Activated CD4-positive, alpha-beta T cell treated with anti-CD3 and anti-CD28 coated beads, Interleukin-2, Interleukin-6, amounts not matched to agents 100 ng/mL and 50 ng/mL, durations not matched to agents 16 hours and 8 hours (primary cell): Measurements from ENCODE around the gene SPDYA.
"Not testable (repeated sequence)": the region's sequence is repeated elsewhere in the genome, so short reads cannot be mapped to it uniquely, and the experiment has no call there.

Source experiments
- DNase-seq: peaks from one replicate; pipeline ENCODE4 v3.0.0-alpha.2; 2020

Gene SPDYA

DNA sequence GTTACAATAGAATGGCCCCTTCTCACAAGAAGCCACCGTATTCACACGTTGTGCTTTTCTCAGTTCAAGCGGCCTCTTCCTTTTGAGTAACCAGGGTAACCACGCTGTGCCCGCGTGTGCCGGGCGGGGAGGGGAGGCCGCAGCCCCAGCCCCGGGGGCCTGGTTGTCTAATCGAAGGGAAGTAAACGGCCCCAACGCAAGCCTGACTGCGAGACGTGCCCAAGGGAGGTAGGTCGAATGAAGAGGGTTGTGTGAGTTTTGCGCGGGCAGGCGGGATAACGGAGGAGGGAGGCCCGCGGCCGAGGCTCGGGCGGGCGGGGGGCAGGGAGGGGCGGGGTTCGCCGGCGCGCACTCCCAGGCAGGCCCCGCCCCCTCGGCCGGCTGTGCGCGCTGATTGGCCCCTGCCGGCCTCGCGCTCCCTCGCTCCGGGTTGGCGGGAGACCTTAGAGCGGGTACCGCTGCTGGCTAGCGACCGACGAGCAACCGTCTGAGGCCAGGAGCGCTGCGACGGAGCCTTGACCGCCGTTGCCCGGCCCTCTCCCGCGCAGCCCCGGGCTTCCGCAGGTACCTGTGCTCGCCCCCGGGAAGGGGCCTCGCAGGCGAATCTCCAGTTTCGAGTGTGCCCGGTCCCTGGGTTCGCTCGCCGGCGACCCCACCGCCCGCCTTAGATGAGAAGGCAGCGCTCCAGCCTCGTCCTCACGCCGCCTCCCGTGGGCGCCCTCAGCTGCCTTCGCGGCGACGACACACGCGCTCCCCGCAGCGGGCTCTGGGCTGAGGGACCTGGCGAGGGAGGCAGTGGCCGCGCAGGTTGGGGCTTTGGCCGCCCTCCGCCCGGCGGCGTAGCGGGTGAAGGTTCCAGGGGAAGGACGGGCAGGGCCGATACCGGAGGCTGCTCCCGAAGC is at the start of gene SPDYA:
SPDYA (plus strand) TSS at position 451 of the 902 bp plus-strand sequence. CDS start 5,181 bp downstream, outside the sequence.
- DNase-seq: peak; percentile 88

- no peak for DNase-seq
Observed at GRCh38 chr2:28761420-28761819, 49.2 kb upstream of the SPDYA start.

- no peak for DNase-seq
Observed at GRCh38 chr2:28764909-28765711, 45.5 kb upstream of the SPDYA start.

DNA sequence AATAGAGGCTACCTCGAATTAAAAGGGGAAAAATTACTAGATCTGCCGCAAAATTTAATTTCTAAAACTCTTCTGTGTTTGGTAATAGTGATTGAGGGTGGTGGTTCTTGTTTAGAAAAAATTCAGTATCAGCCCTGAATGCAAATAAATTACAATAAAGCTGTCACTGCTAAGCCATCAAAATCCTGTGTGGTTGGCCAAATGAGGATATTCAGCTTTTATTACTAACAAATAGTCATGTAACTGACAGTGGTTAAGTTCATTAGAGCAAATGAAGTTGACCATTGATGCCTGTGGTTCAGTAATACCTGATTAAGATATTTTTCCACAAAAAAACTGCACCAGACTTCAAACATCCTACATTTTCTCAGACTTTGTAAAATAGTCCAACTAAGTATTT is 44.6 kb upstream of the SPDYA start:
- no peak for DNase-seq

DNA sequence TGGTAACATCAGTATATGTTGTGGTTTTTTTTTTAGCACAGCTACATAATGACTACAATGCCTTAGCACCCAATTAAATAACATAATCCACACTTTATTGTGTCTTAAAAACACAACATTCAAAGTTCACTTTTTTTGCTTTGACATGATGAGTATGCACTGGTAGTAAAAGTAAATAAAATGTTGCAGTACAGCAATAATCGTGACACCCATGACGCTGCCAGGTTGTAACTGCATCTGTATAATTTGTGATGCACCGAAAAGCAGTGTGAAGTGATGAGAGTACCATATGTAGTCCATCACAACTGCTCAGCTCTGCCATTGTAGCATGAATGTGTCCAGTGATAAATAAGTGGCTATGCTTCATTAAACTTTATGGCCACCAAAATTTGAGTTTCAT is 43.3 kb upstream of the SPDYA start:
- no peak for DNase-seq

DNA sequence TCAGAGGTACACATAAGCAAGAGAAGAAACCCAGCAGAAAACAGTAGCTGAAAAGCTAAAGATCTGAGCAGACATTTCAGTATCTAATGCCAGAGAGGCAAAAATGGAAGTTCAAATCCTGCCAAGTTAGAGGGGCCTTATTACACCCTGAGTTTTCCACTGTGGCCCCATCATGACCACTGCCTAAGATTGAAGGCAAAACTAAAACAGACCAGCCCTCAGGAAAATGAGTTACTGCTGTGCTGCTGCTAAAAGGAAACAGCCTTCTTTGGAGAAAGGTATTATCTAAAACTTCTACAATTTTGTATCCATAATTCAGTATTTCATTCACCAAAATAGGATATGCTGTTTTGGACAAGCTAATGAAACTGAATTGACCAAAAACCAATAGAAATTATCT is 42.2 kb upstream of the SPDYA start:
- no peak for DNase-seq

DNA sequence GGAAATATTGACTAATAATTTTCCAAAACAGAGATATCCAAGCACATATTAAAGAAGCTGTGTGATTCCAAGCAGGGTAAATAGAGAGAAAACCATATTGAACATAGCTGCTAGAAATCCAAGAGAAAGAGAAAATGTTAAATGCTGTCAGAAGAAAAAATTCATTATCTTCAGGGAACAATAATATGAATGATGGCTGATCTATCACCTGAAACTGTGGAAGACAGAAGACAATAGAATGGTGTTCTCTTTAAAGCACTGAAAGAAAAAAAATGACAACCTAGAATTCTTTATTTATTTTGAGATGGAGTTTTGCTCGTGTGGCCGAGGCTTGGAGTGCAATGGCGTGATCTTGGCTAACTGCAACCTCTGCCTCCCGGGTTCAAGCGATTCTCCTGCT is 41.7 kb upstream of the SPDYA start:
- DNase-seq: no peak

DNA sequence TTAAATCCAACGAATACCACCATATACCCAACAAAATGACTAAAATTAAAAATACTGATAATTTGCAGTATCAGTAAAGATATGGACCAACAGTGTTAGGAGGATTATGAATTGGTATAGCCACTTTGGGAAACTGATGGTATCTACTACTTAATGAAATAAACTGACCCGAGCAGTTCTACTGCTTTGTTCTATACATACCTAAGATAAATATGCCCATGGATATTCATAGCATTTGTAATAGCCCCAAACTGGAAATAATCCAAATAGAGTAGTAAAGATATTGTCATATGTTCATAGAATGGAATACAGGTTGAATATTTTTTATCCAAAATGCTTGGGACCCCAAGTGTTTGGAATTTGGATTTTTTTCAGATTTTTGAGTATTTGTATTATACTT is 38.3 kb upstream of the SPDYA start:
- no peak for DNase-seq

- no peak for DNase-seq
Observed at GRCh38 chr2:28776471-28776870, 34.2 kb upstream of the SPDYA start.

DNA sequence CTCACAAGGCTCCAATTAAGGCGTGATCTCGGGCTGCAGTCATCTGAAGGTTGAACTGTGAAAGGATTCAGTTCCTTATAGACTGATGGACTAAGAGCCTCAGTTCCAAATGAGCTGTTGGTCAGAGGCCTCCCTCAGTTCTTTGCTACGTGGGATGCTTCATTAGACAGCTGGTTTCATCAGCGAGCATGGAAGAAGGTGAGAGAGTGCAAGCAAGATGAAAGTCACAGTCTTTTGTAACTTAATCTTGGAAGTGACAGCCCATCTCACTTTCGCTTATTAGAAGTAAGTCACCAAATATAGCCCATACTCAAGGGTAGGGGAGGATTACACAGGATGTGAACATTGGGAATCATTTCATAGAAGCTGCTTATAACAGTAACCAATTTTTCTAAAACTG is 32.2 kb upstream of the SPDYA start:
- no peak for DNase-seq

DNA sequence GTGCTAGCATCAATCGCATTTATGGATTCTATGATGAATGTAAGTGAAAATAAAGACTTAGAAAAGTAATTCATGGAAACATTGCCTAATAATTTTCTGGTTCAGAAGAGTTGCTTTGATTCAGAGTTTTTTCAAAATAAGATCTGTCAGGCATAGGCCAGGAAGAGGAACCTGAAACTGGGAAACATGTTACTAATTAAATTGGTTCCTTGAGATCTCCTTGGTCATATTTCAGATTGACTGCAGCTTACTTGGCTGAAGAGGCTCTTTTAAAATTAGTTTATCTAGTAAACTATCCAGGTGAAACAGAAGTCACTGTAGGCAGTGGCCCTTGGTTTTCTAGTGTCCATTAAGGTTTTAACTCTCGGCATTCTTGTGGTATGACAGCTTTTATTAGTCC is 31.6 kb upstream of the SPDYA start:
- no peak for DNase-seq

GRCh38 chr2:28780496-28780895 is 30.1 kb upstream of the SPDYA start:
- no peak for DNase-seq

- no peak for DNase-seq
Observed at GRCh38 chr2:28782423-28782822, 28.2 kb upstream of the SPDYA start.

GRCh38 chr2:28784570-28784969 is 26.1 kb upstream of the SPDYA start:
- not testable (repeated sequence) for DNase-seq

DNA sequence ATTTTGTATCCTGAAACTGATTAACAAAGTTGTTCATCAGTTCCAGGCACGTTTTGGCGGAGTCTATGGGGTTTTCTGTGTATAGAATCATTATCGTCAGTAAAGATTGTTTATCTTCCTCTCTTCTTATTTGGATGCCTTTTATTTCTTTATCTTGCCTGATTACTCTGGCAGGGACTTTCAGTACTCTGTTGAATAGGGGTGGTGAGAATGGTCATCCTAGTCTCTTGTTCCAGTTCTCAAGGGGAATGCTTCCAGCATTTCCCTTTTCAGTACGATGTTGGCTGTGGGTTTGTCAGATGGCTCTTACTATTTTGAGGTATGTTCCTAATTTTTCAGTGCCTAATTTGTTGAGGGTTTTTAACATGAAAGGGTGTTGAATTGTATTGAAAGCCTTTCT is 14.0 kb upstream of the SPDYA start:
- no peak for DNase-seq

GRCh38 chr2:28801726-28802125 is 8.9 kb upstream of the SPDYA start:
- no peak for DNase-seq

- no peak for DNase-seq
Observed at GRCh38 chr2:28802975-28803429, 7.6 kb upstream of the SPDYA start.

GRCh38 chr2:28809927-28810326 is 707 bp upstream of the SPDYA start:
- no peak for DNase-seq

DNA sequence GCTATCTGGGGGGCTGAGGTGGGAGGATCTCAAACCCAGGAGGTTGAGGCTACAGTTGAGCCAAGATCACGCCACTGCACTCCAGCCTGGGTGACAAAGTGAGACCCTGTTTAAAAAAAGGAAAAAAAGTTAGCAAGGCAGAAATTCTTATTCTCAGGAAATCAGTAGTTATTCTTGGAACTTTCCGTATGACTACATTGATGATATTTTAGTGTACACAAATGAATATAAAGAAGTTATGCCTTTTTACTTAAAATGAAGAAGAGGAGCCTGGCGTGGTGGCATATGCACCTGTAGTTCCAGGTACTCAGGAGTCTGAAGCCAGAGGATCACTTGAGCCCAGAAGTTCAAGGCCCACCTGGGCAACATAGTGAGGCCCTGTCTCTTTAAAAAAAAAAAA is 7.4 kb downstream of the SPDYA start:
- DNase-seq: peak; percentile 27

DNA sequence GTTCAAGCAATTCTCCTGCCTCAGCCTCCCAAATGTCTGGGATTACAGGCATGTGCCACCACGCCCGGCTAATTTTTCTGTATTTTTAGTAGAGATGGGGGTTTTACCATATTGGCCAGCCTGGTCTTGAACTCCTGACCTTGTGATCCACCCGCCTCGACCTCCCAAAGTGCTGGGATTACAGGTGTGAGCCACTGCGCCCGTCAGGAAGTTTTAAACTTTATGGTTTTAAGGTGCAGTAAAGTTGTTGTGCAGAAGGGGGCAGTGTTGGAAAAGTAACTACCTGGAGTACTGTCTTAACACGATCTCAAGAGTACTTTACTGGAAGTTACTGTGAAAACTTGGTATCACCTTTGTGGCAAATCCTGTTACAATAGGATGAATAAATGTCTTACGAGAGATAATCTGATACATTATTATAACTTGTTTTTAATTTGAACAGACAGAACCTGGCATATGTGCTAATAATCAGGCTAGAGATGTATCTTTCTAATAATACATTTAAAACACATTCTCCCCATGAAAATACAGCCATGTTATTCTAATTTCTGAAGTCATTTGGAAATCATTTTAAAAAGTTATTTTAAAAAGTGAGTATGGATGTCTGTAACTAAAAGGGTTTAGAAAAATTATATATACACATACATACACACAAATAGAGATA is 10.8 kb downstream of the SPDYA start:
- DNase-seq: peak; percentile 82

GRCh38 chr2:28822036-28822435 is 11.4 kb downstream of the SPDYA start:
- DNase-seq: no peak

DNA sequence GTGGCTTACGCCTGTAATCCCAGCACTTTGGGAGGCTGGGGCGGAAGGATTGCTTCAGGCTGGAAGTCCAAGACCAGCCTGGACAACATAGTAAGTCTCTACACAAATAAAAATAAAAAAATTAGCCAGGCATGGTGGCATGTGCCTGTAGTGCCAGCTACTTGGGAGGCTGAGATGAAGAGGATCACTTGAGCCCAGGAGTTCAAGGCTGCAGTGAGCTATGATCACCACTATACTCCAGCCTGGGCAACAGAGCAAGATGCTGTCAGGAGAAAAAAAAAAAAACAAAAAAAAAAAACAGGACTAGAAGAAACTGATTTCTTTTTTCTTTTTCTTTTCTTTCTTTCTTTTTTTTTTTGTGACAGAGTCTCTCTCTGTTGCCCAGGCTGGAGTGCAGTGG is 13.6 kb downstream of the SPDYA start:
- DNase-seq: no peak

GRCh38 chr2:28824870-28825269 is 14.2 kb downstream of the SPDYA start:
- DNase-seq: no peak
